Glutamatergic neuron (in vitro differentiated cells): ENCODE data around the gene POU1F1. TPM values are rescaled to one million over a fixed set of nuclear protein-coding genes. Genes with fewer than 3 reads are reported as not detected.
A peak's percentile ranks its signal among the peaks of the same experiment; 100 is the strongest.

Experiments used
- DNase-seq: peaks from one replicate; pipeline ENCODE4 v3.0.0; 2022
- H3K27ac Mint-ChIP-seq: one replicate; pipeline ENCODE4 v1.8.0; 2020; ENCODE audit warnings: mild to moderate bottlenecking, mixed read lengths, inconsistent platforms; ENCODE audit not compliant: unreplicated experiment
- H3K27me3 Mint-ChIP-seq: one replicate; pipeline ENCODE4 v1.8.0; 2020; ENCODE audit warnings: mild to moderate bottlenecking, moderate library complexity, mixed read lengths, inconsistent platforms; ENCODE audit not compliant: unreplicated experiment
- H3K36me3 Mint-ChIP-seq: one replicate; pipeline ENCODE4 v1.8.0; 2020; ENCODE audit warnings: mild to moderate bottlenecking, mixed read lengths, inconsistent platforms; ENCODE audit not compliant: unreplicated experiment
- H3K4me1 Mint-ChIP-seq: one replicate; pipeline ENCODE4 v1.8.0; 2020; ENCODE audit warnings: mild to moderate bottlenecking, low read depth, mixed read lengths, inconsistent platforms; ENCODE audit not compliant: unreplicated experiment
- H3K4me3 Mint-ChIP-seq: one replicate; pipeline ENCODE4 v1.8.0; 2020; ENCODE audit warnings: mild to moderate bottlenecking, mixed read lengths, inconsistent platforms; ENCODE audit not compliant: unreplicated experiment
- H3K9me3 Mint-ChIP-seq: one replicate; pipeline ENCODE4 v1.8.0; 2020; ENCODE audit warnings: mild to moderate bottlenecking, moderate library complexity, mixed read lengths, inconsistent platforms; ENCODE audit not compliant: unreplicated experiment
- CTCF ChIP-seq: fragments of 200-600 bp; sonication (generic); IDR thresholded peaks from one replicate; pipeline ENCODE4 v1.5.0; 2021; ENCODE audit not compliant: partially characterized antibody, unreplicated experiment
- total RNA-seq: library from RNA; stranded (reverse); fragmentation: NEBNext Ultra II Directional; extraction: Animal tissue kit (Norgen Biotek cat#: 25700); gene quantifications from one replicate; pipeline ENCODE4 v1.2.1, GENCODE V29; 2021; ENCODE audit not compliant: unreplicated experiment

Gene POU1F1
- total RNA-seq, 1 donor from 2014 or later = not detected

GRCh38 chr3:87270908-87271700, 5.3 kb downstream of the POU1F1 start:
- no peak for DNase-seq
- Mint-ChIP-seq H3K36me3 (no peaks in the 10 kb centered on the region), H3K9me3 (no peaks in the 10 kb centered on the region), H3K27me3 (no peaks in the 10 kb centered on the region), H3K27ac (no peak overlapping the region), H3K4me3 (no peak overlapping the region), H3K4me1 (peaks cover 10% of the 10 kb centered on the region)
- no peak for TF ChIP-seq CTCF

DNA sequence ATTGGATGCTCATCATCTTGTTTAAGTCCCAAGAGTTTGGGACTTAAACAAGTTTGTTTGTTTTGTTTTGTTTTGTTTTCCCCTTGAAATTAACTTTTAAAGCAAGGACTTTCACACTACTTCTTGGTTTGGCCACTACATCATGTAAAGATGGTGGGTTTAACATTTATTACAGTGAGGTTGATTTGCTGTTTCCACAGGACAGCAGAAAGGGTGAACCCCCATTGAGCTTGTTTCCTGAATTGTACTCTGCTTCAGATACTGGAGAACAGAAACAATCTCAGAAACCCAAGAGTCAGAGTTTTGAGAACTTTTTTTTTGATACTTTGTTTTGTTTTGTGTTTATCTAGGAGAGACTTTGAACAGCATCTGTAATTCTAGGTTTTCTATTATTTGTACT, 6.7 kb downstream of the POU1F1 start:
- H3K4me1 Mint-ChIP-seq = peaks cover 10% of the 10 kb centered on the region
- H3K27ac Mint-ChIP-seq = no peak overlapping the region
- TF ChIP-seq CTCF = no peak
- DNase-seq = no peak
- H3K9me3 Mint-ChIP-seq = no peaks in the 10 kb centered on the region
- H3K27me3 Mint-ChIP-seq = no peaks in the 10 kb centered on the region
- H3K36me3 Mint-ChIP-seq = no peaks in the 10 kb centered on the region
- no peak overlapping the region for H3K4me3 Mint-ChIP-seq

DNA sequence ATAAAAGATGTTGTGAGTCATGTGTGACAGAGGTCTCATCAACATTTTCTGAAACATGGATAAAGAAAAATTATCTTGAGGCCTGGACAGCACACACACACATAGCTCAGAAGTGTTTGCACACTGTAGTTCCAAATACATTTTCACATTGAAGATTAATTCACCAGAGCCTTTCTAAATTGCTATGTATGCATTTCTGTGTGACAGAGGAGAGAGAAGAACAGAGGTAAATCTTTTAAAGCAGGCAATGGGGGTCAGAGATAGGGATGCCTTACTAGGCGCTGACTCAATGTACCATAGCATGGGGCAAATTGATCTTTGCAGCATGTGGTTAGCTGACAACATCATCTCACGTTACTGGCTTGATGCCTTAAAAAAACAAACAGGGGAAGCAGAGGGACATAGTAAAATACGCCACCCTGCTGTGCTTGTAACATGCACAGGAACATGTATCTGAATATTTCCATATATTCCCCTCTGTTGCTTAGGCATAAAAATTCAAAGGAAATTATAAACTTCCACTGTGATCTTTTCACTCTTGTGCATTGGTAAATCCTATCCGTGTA, 7.7 kb downstream of the POU1F1 start:
- no peak for TF ChIP-seq CTCF
- H3K4me1 Mint-ChIP-seq = peaks cover 8% of the 10 kb centered on the region
- H3K36me3 Mint-ChIP-seq = no peaks in the 10 kb centered on the region

GRCh38 chr3:87267953-87268645, 8.3 kb downstream of the POU1F1 start:
- H3K27ac Mint-ChIP-seq = peak overlapping the region; percentile 54
- no peaks in the 10 kb centered on the region for H3K36me3 Mint-ChIP-seq
- TF ChIP-seq CTCF = no peak
- peaks cover 4% of the 10 kb centered on the region for H3K4me1 Mint-ChIP-seq
- DNase-seq = no peak
- H3K4me3 Mint-ChIP-seq = no peak overlapping the region
- H3K9me3 Mint-ChIP-seq = no peaks in the 10 kb centered on the region
- H3K27me3 Mint-ChIP-seq = no peaks in the 10 kb centered on the region

More for the DNA sequence above, 7.7 kb downstream of the POU1F1 start:
- Mint-ChIP-seq H3K4me3 (no peak overlapping the region), H3K9me3 (no peaks in the 10 kb centered on the region), H3K27me3 (no peaks in the 10 kb centered on the region), H3K27ac (no peak overlapping the region)
- DNase-seq = no peak
